GM12878 (cell line): ENCODE results near the gene TMEM94. TPM values are rescaled to one million over a fixed set of nuclear protein-coding genes. Genes with fewer than 3 reads are reported as not detected.

ENCODE experiments used
- ASH2L ChIP-seq: fragments of 300-600, 200-600 bp; sonication (generic); IDR thresholded peaks from 2 replicates; pipeline ENCODE4 v1.6.1; 2017; ENCODE audit warnings: low read depth, mild to moderate bottlenecking, borderline replicate concordance
- BRCA1 ChIP-seq: IDR thresholded peaks from 2 replicates; pipeline ENCODE4 v1.6.1; 2011; ENCODE audit warnings: low read depth, low read length, improper control_type of control experiment
- CEBPZ ChIP-seq: fragments of 150-350 bp; IDR thresholded peaks from 2 replicates; pipeline ENCODE4 v1.6.1; 2016; ENCODE audit warnings: low read depth, low read length
- EGR1 ChIP-seq, 2 experiments: IDR thresholded peaks; 1 replicate in 1 of 2; 2 replicates in 1 of 2; pipeline ENCODE4 v1.6.1; 2011 to 2012; ENCODE audit warnings: low read depth in 2 of 2, low read length in 2 of 2, borderline replicate concordance in 1 of 2, mild to moderate bottlenecking in 1 of 2, moderate library complexity in 1 of 2
- ETV6 ChIP-seq, 2 experiments: fragments of 450-650 bp in 1 of 2; IDR thresholded peaks in 1 of 2; conservative IDR thresholded peaks in 1 of 2; 2 replicates each; pipeline ENCODE4 v1.6.1; 2014; ENCODE audit warnings: antibody characterized with exemption in 1 of 2, borderline replicate concordance in 1 of 2, low read depth in 1 of 2, mild to moderate bottlenecking in 1 of 2, moderate library complexity in 1 of 2
- JUND ChIP-seq: IDR thresholded peaks from 2 replicates; pipeline ENCODE4 v1.6.1; 2012; ENCODE audit warnings: low read depth, mild to moderate bottlenecking, low read length, improper control_type of control experiment, moderate library complexity
- MAX ChIP-seq: IDR thresholded peaks from 2 replicates; pipeline ENCODE4 v1.6.1; 2012; ENCODE audit warnings: low read depth, low read length, improper control_type of control experiment
- polyA plus RNA-seq, 11 experiments: library from polyadenylated mRNA; depleted of rRNA in 4 of 11; unstranded in 6 of 11; stranded (reverse) in 5 of 11; fragments of >200 nt; fragmentation: Nextera tagmentation in 4 of 11; fragmentation: Illumina TruSeq in 1 of 11; extraction: Ambion mirVana in 4 of 11; extraction: Trizol in 1 of 11; gene quantifications; 1 replicate in 1 of 11; 2 replicates in 10 of 11; pipeline versions ENCODE4 v1.2.1 to v1.2.3, GENCODE V29; 2011 to 2016; ENCODE audit warnings: inconsistent platforms in 2 of 11, missing spikeins in 2 of 11, low read depth in 1 of 11
- total RNA-seq, 4 experiments: library from RNA; depleted of rRNA in 3 of 4; stranded (reverse); fragments of >200 nt in 3 of 4; fragmentation: Illumina TruSeq in 1 of 4; extraction: Trizol in 1 of 4; gene quantifications; 2 replicates each; pipeline versions ENCODE4 v1.2.1 to v1.2.3, GENCODE V29; 2013 to 2021

TMEM94 gene
- total and polyA plus RNA-seq, 10 of the 15 experiments (the other 5 are each of a cell fraction or from before 2014, with no cell fraction given) = 0.31 to 70.7 (median 24.4) TPM

- no peak for TF ChIP-seq JUND
- TF ChIP-seq EGR1 (IDR thresholded peaks at IDR 0.05; ENCODE audit: borderline replicate concordance in 1 of 2, low read depth in 2 of 2, low read length in 2 of 2) = no peak
- TF ChIP-seq ETV6 (conservative IDR thresholded peaks at IDR 0.05 in 1 of 2, IDR thresholded peaks at IDR 0.05 in 1 of 2; ENCODE audit: borderline replicate concordance in 1 of 2, low read depth in 1 of 2) = no peak
- no peak for TF ChIP-seq BRCA1
- TF ChIP-seq MAX = no peak
- TF ChIP-seq CEBPZ = no peak
- TF ChIP-seq ASH2L = no peak
Measured at GRCh38 chr17:75407655-75408352, 48.6 kb upstream of the TMEM94 start (continued).
